SK-MEL-5 (cell line): Measurements from ENCODE around the gene XPNPEP1. TPM values are rescaled to one million over a fixed set of nuclear protein-coding genes. Genes with fewer than 3 reads are reported as not detected.

Experiments
- small RNA-seq, 2 experiments: library from RNA; depleted of rRNA; stranded (forward); fragments of <200 nt; gene quantifications; one replicate each; pipeline ENCODE3, GENCODE V24; 2014
- total RNA-seq: library from RNA; depleted of rRNA; stranded (reverse); fragments of >200 nt; shearing (Covaris generic); gene quantifications from 2 replicates; pipeline ENCODE4 v1.2.3, GENCODE V29; 2014; rRNA removed

XPNPEP1 gene
- total RNA-seq, 1 experiment from 2014 or later: 156 TPM

Small RNA genes lying within 50 kb of the gene (small RNA-seq; reads per million reads assigned to genes)
- 0 reads per million in 2 experiments for gene RNU4-5P

Other genes starting within 250 kb of the XPNPEP1 start
- gene ADD3, start 84.5 kb upstream of the XPNPEP1 start, total RNA-seq: 131 and 138 TPM in 2 replicates